Pancreas (tissue), 10 donors: ENCODE data around the gene TMEM9. TPM values are rescaled to one million over a fixed set of nuclear protein-coding genes. Genes with fewer than 3 reads are reported as not detected.

Source experiments
- ATAC-seq, 4 donors: fragments of 200-7000 bp; cut with Tn5 transposase; one replicate each; pipeline versions ENCODE4 v1.8.0 to v1.9.1; 2020; ENCODE audit warnings: mild to moderate bottlenecking in 4 of 4, moderate library complexity in 4 of 4
- DNase-seq, 6 donors: peaks; one replicate each; pipeline ENCODE4 v3.0.0-alpha.2; 2020
- FAIRE-seq: peaks from 2 replicates; lab custom pipeline; 2012; peaks lifted over from hg19 to GRCh38; lab: Jason Lieb, UNC
- H3K27ac ChIP-seq, 4 donors: fragments of 200-600 bp; sonication (generic); 1 replicate in 3 of 4; 2 replicates in 1 of 4; pipeline versions ENCODE4 v1.5.0 to v1.8.0; 2020
- H3K27me3 ChIP-seq, 4 donors: fragments of 200-600 bp; one replicate each; pipeline ENCODE4 v1.8.0; 2021
- H3K36me3 ChIP-seq, 3 donors: fragments of 200-600 bp; sonication (generic) in 1 of 3; one replicate each; pipeline versions ENCODE4 v1.5.0 to v1.8.0; 2020 to 2021
- H3K4me1 ChIP-seq, 3 donors: fragments of 200-600 bp; one replicate each; pipeline ENCODE4 v1.8.0; 2021
- H3K4me3 ChIP-seq, 4 donors: fragments of 200-600 bp; sonication (generic) in 2 of 4; one replicate each; pipeline versions ENCODE4 v1.5.0 to v1.8.0; 2020 to 2021
- H3K9me3 ChIP-seq, 4 donors: fragments of 200-600 bp; one replicate each; pipeline ENCODE4 v1.8.0; 2021
- WGBS, 2 donors: extraction: QIAGEN DNeasy Blood & Tissue Kit; methylation state at CpG; one replicate each; pipeline ENCODE4 v1.1.7; 2013; 5-methylcytosine and 5-hydroxymethylcytosine counted together
- intact Hi-C, 3 donors: fragments of 100-400 bp; cut with DNase I; formaldehyde crosslinking; loops; one replicate each; pipeline versions ENCODE4 v1.11.1 to v1.14.2; 2022
- polyA plus RNA-seq, 2 donors: library from polyadenylated mRNA; stranded (reverse); fragments of 200-250 nt; gene quantifications; one replicate each; pipeline ENCODE4 v1.2.3, GENCODE V29; 2013
- total RNA-seq, 6 donors: library from RNA; stranded (reverse); fragmentation: NEBNext Ultra II Directional in 4 of 6; extraction: Animal tissue kit (Norgen Biotek cat#: 25700) in 4 of 6; gene quantifications; one replicate each; pipeline versions ENCODE4 v1.2.1 to v1.2.4, GENCODE V29; 2021 to 2023
- TF ChIP-seq, protein P1 (sequence below), 4 donors: fragments of 200-600 bp; sonication (generic) in 3 of 4; IDR thresholded peaks; one replicate each; pipeline versions ENCODE4 v1.5.0 to v1.8.0; 2021; ENCODE audit warnings: antibody characterized with exemption in 4 of 4
- donor health status: healthy with polysubstance abuse.
- donor health status: DM: no; HTN: no; CAD: no; lungs with moderate emphysema.
- donor health status: DM: no; HTN: no; CAD: no.
- donor health status: control.
- donor health status: control.
- donor health status: Bipolar disorder and iron deficiency.
- donor health status: DM: yes; HTN: yes; CAD: no.
- donor health status: DM: no; HTN: no; CAD: no.
- donor health status: DM: no; HTN: no; CAD: no.
- donor health status: DM: yes; HTN: yes; CAD: no.

Gene TMEM9
- total and polyA plus RNA-seq, 8 donors, result 21.3 to 87.7 (median 37.5) TPM

DNA sequence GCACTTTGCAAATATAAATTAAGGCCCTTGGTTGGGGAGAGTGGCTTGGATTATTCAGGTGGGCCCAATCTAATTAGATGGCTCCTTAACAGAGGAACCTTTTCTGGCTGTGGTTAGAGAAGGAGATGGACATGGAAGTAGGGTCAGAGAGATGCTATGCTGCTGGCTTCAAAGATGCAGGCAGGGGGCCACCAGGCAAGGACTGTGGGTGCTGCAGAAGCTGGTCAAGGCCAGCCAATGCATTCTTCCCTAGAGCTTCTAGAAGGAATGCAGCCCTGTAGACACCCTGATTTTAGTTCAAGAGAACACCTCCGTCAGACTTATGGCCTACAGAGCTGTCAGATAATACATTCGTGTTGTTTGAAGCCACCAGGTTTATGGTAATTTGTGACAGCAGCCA is 3.7 kb upstream of the TMEM9 start:
- Histone ChIP-seq H3K4me3 (no peak overlapping the region), H3K36me3 (no peaks in the 10 kb centered on the region), H3K9me3 (no peaks in the 10 kb centered on the region), H3K27me3 (no peaks in the 10 kb centered on the region), H3K27ac (no peak overlapping the region), H3K4me1 (peaks cover 3 to 7% (median 7%) of the 10 kb centered on the region in 3 donors)
- TF ChIP-seq, protein P1, sequence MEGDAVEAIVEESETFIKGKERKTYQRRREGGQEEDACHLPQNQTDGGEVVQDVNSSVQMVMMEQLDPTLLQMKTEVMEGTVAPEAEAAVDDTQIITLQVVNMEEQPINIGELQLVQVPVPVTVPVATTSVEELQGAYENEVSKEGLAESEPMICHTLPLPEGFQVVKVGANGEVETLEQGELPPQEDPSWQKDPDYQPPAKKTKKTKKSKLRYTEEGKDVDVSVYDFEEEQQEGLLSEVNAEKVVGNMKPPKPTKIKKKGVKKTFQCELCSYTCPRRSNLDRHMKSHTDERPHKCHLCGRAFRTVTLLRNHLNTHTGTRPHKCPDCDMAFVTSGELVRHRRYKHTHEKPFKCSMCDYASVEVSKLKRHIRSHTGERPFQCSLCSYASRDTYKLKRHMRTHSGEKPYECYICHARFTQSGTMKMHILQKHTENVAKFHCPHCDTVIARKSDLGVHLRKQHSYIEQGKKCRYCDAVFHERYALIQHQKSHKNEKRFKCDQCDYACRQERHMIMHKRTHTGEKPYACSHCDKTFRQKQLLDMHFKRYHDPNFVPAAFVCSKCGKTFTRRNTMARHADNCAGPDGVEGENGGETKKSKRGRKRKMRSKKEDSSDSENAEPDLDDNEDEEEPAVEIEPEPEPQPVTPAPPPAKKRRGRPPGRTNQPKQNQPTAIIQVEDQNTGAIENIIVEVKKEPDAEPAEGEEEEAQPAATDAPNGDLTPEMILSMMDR (IDR thresholded peaks at IDR 0.05), result no peak
- intact Hi-C loops, result no loop called here
- DNase-seq, result no peak
- no peak for ATAC-seq
- no peak for FAIRE-seq
- 82 to 97% methylated on average over 2 of the region's 2 CpGs for WGBS, 2 donors

DNA sequence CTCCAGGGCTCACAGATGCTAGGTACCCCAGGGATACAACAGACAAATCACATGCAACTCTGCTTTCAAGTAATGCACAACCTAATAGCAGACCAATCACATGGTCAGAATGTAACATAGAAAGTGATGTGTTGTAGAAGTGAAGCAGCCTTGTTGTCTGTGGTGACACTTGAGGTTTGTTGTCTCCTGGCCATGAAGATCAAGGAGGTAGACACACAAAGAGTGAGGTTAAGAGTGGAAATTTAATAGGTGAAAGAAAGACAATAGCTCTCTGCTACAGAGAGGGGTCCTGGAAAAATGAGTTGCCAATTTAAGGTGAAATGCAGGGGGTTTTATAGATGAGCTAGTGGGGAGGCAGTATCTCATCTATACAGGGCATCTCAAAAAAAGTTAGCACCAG is 2.5 kb upstream of the TMEM9 start:
- FAIRE-seq (no peak), ATAC-seq (no peak), DNase-seq (no peak)
- H3K36me3 ChIP-seq, result no peaks in the 10 kb centered on the region
- H3K9me3 ChIP-seq, result no peaks in the 10 kb centered on the region
- no peak overlapping the region for H3K27ac ChIP-seq
- no peaks in the 10 kb centered on the region for H3K27me3 ChIP-seq
- H3K4me3 ChIP-seq, result no peak overlapping the region
- TF ChIP-seq, protein P1 (IDR thresholded peaks at IDR 0.05), result no peak
- intact Hi-C loops, result no loop called here
- peaks cover 3 to 8% (median 7%) of the 10 kb centered on the region in 3 donors for H3K4me1 ChIP-seq

DNA sequence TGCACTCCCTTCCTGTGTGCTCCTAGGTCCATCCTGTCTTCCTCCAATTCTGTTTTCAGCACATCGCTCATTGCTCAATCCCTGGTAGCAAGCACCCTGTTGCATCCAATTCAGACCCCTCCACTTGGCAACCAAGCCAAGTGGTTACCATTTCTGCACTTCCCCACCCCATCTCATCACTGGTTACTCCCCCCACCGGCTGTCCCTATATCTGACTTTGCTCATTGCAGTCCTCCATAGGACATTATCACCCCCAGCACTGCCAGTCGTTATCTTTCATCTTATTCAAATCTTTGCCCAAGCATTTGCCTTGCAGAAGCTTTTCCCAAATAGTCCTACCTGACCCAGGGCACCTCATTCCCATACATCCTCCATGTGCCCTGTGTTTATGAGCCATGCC is 2.1 kb upstream of the TMEM9 start:
- 81 to 83% methylated on average over 3 of the region's 3 CpGs for WGBS, 2 donors
- DNase-seq, result no peak
- TF ChIP-seq, protein P1 (IDR thresholded peaks at IDR 0.05), result no peak
- peaks cover 3 to 8% (median 7%) of the 10 kb centered on the region in 3 donors for H3K4me1 ChIP-seq
- no peak overlapping the region for H3K27ac ChIP-seq
- ATAC-seq, result no peak
- no peak for FAIRE-seq
- H3K4me3 ChIP-seq, result no peak overlapping the region
- no peaks in the 10 kb centered on the region for H3K36me3 ChIP-seq
- H3K27me3 ChIP-seq, result no peaks in the 10 kb centered on the region
- intact Hi-C loops, result no loop called here
- H3K9me3 ChIP-seq, result no peaks in the 10 kb centered on the region

DNA sequence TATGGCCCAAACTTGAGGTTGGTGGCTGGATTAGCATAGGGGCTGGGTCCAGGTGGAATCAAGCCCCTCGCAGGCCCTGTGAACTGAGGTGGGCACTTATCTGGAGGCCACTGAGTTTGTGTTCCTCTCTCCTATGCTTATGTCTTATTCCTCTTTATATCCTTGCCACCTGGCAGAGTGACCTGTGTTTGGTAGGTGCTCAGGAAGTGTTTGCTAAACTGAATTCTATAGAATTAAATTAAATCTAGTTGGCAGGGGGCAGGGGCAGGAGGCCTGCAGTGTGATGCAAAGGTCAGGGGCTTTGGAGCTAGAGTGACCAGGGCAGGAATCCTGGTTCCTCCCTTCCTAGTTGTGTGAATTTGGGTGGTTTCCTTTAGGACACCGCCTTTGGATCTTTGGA is 1.1 kb upstream of the TMEM9 start:
- FAIRE-seq (no peak), ATAC-seq (no peak), DNase-seq (no peak)
- peaks cover 3 to 8% (median 7%) of the 10 kb centered on the region in 3 donors for H3K4me1 ChIP-seq
- intact Hi-C loops, result no loop called here
- TF ChIP-seq, protein P1 (IDR thresholded peaks at IDR 0.05), result no peak
- no peaks in the 10 kb centered on the region for H3K36me3 ChIP-seq
- WGBS, 2 donors, result 82 to 100% methylated on average over 2 of the region's 2 CpGs
- no peak overlapping the region for H3K4me3 ChIP-seq
- no peak overlapping the region for H3K27ac ChIP-seq
- H3K9me3 ChIP-seq, result no peaks in the 10 kb centered on the region
- no peaks in the 10 kb centered on the region for H3K27me3 ChIP-seq

DNA sequence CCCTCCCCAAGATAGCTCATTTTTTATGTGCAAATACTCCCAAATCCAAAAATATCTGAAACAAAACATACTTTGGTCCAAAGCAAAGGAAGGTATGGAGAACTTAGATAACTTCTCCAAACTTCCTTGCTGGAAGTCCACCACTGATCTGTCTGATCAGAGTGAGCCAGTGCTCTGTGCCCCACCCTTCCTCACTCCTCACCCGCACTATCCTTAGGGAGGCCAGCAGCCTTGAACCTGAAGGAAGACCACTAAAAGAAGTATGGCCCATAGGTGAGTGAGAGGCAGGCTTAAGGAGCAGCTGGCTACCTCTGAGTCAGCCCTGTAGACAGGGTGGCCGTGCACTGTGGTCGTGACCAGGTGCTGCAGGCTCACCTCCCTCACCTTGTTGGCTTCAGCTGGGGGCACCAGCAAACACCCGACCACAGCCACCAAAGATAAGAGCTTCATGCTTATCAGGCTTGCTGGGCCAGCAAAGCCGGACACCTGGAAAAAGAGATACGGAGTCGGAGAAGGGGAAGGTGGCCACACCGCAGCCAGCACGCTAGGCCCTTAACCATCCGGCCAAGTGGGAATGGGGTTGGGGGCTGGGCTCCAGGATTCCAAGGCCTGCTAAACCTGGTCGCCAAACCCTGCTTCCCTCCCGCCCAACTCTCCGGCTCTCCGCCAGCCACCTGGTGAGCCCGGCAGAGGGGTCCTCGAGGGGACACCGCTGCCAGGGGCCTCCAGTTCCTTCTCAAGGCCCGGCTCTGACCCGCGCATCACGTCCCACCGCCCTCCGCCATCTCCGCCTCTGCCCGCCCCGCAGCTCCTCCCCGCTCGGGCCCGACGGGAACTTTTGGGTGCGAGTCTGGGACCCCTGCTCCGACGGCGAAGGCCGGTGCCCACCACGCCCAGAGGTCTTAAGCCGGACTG is 543 bp downstream of the TMEM9 start:
- Histone ChIP-seq H3K4me1 (peaks cover 3 to 8% (median 7%) of the 10 kb centered on the region in 3 donors), H3K36me3 (no peaks in the 10 kb centered on the region), H3K9me3 (no peaks in the 10 kb centered on the region), H3K4me3 (peak overlapping the region; percentile 44 to 87 (median 82)), H3K27me3 (no peaks in the 10 kb centered on the region), H3K27ac (peak overlapping the region; percentile 51 to 75 (median 60))
- WGBS, 2 donors, result 1 to 2% methylated on average over 28 to 37 of the region's 37 CpGs
- no peak for FAIRE-seq
- DNase-seq, result no peak
- TF ChIP-seq, protein P1 (IDR thresholded peaks at IDR 0.05), result no peak
- intact Hi-C loops, result no loop called here
- peak; percentile 70 to 86 (median 80) for ATAC-seq
